ENCODE data around the gene CATSPERD. TPM values are rescaled to one million over a fixed set of nuclear protein-coding genes. Genes with fewer than 3 reads are reported as not detected.

The CATSPERD gene
- polyA plus RNA-seq, 2 of the 4 experiments (the other 2 are of a cell fraction) = 0.03 TPM; not detected in 1

DNA sequence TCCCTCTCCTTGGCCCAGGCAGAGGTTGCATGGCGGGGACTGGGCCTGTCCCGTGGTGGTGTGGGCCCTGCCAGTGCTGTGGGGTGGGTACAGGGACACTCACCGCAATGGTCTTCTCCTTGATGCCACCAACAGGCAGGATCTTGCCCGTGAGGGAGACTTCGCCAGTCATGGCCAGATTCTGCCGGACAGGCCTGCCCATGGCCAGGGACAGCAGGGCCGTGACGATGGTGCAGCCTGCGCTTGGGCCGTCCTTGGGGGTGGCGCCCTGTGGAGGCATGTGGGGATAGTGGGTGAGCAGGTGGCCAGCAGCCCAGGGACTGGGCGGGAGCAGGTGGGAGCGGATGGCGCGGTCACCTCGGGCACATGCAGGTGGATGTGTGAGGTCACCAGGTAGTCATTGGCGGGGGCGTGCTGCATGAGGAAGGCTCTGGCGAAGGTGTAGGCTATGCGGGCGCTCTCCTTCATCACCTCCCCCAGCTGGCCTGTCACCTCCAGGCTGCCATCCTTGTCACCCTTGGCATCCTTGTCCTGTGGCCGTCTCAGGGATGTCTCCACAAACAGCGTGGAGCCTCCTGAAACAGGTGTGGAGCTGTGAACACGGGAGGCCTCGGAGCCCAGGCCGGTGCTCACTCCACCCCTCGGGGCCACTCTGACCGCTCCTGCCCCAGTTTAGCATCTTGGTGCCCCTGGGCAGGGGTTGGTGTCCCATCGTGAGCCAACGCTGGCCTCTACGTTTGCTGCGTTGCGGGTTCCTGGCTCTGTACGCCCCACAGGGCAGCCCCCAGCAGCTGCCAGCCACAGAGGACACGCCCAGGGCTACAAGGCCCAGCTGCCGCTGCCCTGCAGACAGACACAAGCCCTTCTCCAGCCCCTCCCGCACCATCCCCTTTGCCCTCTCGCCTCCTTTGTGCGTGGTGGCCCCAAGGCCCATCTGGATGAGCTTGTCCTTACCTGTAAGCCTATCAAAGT, 27.0 kb upstream of the CATSPERD start:
- WGBS (ENCODE audit: missing lambda C conversion rate) = 88% methylated on average over 14 of the region's 39 CpGs
- H3K4me3 ChIP-seq = no peak overlapping the region
- CTCF ChIA-PET = no interaction called here
- H3K27ac ChIP-seq = no peak overlapping the region
- POLR2A ChIA-PET = no interaction called here
- peaks cover 13% of the 10 kb centered on the region for H3K4me1 ChIP-seq
- no peaks in the 10 kb centered on the region for H3K9me3 ChIP-seq
- peak; percentile 1; a peak in 1 of 6 replicates for ATAC-seq
- TF ChIP-seq CHD2 (IDR thresholded peaks at IDR 0.05; ENCODE audit: low read length, partially characterized antibody) = no peak
- TF ChIP-seq, protein P1, sequence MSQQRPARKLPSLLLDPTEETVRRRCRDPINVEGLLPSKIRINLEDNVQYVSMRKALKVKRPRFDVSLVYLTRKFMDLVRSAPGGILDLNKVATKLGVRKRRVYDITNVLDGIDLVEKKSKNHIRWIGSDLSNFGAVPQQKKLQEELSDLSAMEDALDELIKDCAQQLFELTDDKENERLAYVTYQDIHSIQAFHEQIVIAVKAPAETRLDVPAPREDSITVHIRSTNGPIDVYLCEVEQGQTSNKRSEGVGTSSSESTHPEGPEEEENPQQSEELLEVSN (IDR thresholded peaks at IDR 0.05; ENCODE audit: borderline replicate concordance, low read depth) = no peak
- TF ChIP-seq FOXS1 (CRISPR knock-in tag; IDR thresholded peaks at IDR 0.05) = no peak
- TF ChIP-seq HOXB5 (CRISPR knock-in tag; IDR thresholded peaks at IDR 0.05) = no peak
- TF ChIP-seq, protein P2, sequence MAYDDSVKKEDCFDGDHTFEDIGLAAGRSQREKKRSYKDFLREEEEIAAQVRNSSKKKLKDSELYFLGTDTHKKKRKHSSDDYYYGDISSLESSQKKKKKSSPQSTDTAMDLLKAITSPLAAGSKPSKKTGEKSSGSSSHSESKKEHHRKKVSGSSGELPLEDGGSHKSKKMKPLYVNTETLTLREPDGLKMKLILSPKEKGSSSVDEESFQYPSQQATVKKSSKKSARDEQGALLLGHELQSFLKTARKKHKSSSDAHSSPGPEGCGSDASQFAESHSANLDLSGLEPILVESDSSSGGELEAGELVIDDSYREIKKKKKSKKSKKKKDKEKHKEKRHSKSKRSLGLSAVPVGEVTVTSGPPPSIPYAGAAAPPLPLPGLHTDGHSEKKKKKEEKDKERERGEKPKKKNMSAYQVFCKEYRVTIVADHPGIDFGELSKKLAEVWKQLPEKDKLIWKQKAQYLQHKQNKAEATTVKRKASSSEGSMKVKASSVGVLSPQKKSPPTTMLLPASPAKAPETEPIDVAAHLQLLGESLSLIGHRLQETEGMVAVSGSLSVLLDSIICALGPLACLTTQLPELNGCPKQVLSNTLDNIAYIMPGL (CRISPR knock-in tag; IDR thresholded peaks at IDR 0.05; ENCODE audit: borderline replicate concordance) = no peak
- TF ChIP-seq, protein P3, sequence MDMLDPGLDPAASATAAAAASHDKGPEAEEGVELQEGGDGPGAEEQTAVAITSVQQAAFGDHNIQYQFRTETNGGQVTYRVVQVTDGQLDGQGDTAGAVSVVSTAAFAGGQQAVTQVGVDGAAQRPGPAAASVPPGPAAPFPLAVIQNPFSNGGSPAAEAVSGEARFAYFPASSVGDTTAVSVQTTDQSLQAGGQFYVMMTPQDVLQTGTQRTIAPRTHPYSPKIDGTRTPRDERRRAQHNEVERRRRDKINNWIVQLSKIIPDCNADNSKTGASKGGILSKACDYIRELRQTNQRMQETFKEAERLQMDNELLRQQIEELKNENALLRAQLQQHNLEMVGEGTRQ (IDR thresholded peaks at IDR 0.05) = no peak
- no peak for TF ChIP-seq CBX2 (IDR thresholded peaks at IDR 0.05; ENCODE audit: borderline replicate concordance, low read depth)
- TF ChIP-seq, protein P4, sequence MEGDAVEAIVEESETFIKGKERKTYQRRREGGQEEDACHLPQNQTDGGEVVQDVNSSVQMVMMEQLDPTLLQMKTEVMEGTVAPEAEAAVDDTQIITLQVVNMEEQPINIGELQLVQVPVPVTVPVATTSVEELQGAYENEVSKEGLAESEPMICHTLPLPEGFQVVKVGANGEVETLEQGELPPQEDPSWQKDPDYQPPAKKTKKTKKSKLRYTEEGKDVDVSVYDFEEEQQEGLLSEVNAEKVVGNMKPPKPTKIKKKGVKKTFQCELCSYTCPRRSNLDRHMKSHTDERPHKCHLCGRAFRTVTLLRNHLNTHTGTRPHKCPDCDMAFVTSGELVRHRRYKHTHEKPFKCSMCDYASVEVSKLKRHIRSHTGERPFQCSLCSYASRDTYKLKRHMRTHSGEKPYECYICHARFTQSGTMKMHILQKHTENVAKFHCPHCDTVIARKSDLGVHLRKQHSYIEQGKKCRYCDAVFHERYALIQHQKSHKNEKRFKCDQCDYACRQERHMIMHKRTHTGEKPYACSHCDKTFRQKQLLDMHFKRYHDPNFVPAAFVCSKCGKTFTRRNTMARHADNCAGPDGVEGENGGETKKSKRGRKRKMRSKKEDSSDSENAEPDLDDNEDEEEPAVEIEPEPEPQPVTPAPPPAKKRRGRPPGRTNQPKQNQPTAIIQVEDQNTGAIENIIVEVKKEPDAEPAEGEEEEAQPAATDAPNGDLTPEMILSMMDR (IDR thresholded peaks at IDR 0.05) = no peak
- TF ChIP-seq HOXB13 (CRISPR knock-in tag; IDR thresholded peaks at IDR 0.05; ENCODE audit: low read depth) = no peak
- TF ChIP-seq, protein P5, sequence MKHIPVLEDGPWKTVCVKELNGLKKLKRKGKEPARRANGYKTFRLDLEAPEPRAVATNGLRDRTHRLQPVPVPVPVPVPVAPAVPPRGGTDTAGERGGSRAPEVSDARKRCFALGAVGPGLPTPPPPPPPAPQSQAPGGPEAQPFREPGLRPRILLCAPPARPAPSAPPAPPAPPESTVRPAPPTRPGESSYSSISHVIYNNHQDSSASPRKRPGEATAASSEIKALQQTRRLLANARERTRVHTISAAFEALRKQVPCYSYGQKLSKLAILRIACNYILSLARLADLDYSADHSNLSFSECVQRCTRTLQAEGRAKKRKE (CRISPR knock-in tag; IDR thresholded peaks at IDR 0.05; ENCODE audit: low read depth) = no peak
- TF ChIP-seq MAZ (IDR thresholded peaks at IDR 0.05; ENCODE audit: borderline replicate concordance, low read depth, low read length) = no peak
- no peak for TF ChIP-seq ZFP36 (IDR thresholded peaks at IDR 0.05; ENCODE audit: borderline replicate concordance, partially characterized antibody)
- TF ChIP-seq, protein P6, sequence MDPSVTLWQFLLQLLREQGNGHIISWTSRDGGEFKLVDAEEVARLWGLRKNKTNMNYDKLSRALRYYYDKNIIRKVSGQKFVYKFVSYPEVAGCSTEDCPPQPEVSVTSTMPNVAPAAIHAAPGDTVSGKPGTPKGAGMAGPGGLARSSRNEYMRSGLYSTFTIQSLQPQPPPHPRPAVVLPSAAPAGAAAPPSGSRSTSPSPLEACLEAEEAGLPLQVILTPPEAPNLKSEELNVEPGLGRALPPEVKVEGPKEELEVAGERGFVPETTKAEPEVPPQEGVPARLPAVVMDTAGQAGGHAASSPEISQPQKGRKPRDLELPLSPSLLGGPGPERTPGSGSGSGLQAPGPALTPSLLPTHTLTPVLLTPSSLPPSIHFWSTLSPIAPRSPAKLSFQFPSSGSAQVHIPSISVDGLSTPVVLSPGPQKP (IDR thresholded peaks at IDR 0.05; ENCODE audit: low read depth, low read length) = no peak
- TF ChIP-seq CBX8 (IDR thresholded peaks at IDR 0.05) = no peak
- TF ChIP-seq RCOR1 (IDR thresholded peaks at IDR 0.05; ENCODE audit: low read depth, low read length) = no peak
- no peak for TF ChIP-seq TFCP2L1 (CRISPR knock-in tag; IDR thresholded peaks at IDR 0.05)
- TF ChIP-seq RNF2 (IDR thresholded peaks at IDR 0.05; ENCODE audit: borderline replicate concordance, low read depth) = no peak
- TF ChIP-seq EHMT2 (IDR thresholded peaks at IDR 0.05; ENCODE audit: low read depth) = no peak
- no peak for TF ChIP-seq EHF (CRISPR knock-in tag; IDR thresholded peaks at IDR 0.05)
- TF ChIP-seq HDAC2 (IDR thresholded peaks at IDR 0.05) = no peak
- no peak for DNase-seq (ENCODE audit: low read depth in 1 of 2, low spot score in 1 of 2)
- no peak overlapping the region; the same call in 2 of the 3 replicates for H3K4me2 ChIP-seq
- no peak for FAIRE-seq

Measured in A549 (cell line).